ENCODE results near the gene TMEM143.

Gene TMEM143

DNA sequence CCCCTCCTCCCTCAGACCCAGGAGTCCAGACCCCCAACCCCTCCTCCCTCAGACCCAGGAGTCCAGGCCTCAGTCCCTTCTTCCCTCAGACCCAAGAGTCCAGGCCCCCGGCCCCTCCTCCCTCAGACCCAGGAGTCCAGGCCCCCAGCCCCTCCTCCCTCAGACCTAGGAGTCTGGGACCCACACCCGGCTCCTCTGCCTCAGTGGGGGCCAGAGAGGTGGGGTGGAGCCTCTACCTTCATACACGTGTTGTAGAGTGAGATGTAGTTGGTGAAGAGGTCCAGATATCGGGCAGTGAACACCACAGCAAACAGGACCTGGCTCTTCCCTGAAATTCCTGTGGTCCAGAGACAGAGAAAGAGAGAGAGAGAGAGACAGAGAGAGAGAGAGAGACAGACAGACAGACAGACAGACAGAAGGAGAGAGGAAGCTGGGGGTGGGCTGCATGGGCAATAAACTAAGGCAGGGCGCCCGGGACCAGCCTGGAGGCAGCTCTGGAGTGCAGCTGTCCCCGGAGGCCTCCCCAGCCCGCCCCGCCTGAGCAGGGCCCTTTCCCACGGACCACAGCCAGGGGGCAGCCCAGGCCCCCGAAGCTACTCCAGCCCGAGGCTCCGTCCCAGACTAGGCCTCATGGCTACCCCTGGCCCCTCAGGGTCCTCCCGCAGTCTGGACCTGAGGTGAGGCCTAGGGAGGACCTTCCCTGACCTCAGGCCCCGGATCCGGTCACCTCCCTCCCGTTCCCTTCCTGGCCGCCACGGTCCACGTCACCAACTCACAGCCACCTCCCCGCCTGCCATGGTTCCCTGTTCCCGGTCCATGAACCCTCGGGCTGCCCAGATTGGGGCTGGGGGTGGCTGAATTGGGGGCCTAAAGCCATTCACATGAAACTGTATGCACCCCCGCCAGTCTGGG, 26.7 kb upstream of the TMEM143 start:
- peak overlapping the region; percentile 84 for H3K27ac ChIP-seq
- peak; percentile 46 for DNase-seq (ENCODE audit: low spot score)
- ChIA-PET CTCF (interaction anchor here (0.6 to 2.1 kb wide), 11 partner anchors 25 to 225 kb away, joined by 3 to 13 read pairs (median 3); partner anchors contain the start of genes FAM83E, SYNGR4 and TMEM143), POLR2A (ENCODE audit: low non-redundant PET) (interaction anchor here (0.6 kb wide), 1 partner anchor 27 kb away, joined by 3 read pairs; the partner anchor contains the start of gene TMEM143)
- TF ChIP-seq CTCF (conservative IDR thresholded peaks at IDR 0.05; ENCODE audit: low read depth): peak; percentile 53

DNA sequence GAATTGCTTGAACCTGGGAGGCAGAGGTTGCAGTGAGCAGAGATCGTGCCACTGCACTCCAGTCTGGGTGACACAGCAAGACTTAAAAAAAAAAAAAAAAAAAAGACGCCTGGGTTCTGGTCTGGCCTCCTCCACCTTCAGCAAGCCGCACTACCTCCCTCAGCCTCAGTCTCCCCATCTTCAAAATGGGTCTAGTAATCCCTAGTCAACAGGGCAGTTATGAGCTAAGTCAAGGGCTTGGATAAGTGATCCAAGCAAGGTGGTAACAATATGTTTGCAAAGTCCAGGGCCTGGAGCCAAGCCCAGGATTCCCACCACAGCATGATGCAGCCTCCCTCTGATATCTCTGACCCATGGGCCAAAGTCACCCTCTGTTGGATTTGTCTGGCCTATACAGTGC, 23.2 kb upstream of the TMEM143 start:
- TF ChIP-seq CTCF (conservative IDR thresholded peaks at IDR 0.05; ENCODE audit: low read depth): no peak
- CTCF ChIA-PET: no interaction called here
- no peak for DNase-seq (ENCODE audit: low spot score)
- POLR2A ChIA-PET (ENCODE audit: low non-redundant PET): no interaction called here
- no peak overlapping the region for H3K27ac ChIP-seq

DNA sequence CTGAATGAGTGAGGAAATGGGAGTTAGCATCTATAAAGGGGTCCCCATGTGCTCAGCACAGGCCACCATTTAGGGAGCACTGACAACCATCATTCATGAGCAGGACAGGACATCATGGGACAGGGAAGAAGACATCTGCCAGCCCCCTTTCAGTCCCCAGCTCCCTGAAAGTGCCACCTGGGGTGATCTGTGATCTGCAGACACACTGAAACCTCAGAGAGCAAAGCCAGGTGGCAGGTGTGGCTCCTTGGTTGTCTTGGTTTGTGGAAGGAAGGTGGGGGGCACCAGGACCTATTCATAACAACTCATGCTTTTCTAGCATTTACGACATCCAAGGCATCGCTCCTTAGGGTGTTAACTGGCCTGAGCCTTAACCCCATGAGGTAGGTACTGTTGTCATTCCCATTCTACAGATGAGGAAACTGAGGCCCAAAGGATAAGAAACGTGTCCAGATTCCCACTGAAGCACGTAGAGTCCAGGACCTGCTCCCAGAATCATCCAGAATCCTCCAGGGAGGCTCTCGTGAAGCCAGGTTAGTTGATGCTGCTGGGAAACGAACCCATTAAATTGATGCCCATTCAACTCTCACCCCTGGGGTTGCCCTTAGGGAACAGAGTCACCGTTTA, 21.8 kb upstream of the TMEM143 start:
- H3K27ac ChIP-seq: no peak overlapping the region
- TF ChIP-seq CTCF (conservative IDR thresholded peaks at IDR 0.05; ENCODE audit: low read depth): no peak
- no peak for DNase-seq (ENCODE audit: low spot score)
- ChIA-PET CTCF (no interaction called here), POLR2A (ENCODE audit: low non-redundant PET) (no interaction called here)

DNA sequence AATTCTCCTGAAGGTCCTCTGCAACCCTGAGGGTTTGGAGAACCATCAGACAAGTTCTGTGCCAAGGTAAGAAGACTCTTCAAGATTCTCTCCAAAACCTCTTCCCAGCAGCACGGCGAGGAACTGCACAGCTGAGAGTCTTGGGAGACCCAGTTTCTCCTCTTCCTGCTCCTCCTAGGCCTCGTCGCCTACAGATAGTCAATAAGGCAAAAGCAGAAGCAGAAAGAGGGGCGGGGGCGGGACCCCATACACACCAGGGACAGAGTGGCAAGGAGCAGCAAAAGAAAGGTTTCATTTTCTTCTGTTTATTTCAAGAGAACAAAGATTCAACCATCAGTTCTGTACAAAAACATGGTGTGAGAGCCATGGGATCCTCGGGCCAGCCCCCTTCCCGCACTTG, 18.5 kb upstream of the TMEM143 start:
- no peak for TF ChIP-seq CTCF (conservative IDR thresholded peaks at IDR 0.05; ENCODE audit: low read depth)
- H3K27ac ChIP-seq: peak overlapping the region; percentile 42
- ChIA-PET CTCF (no interaction called here), POLR2A (ENCODE audit: low non-redundant PET) (no interaction called here)
- no peak for DNase-seq (ENCODE audit: low spot score)

DNA sequence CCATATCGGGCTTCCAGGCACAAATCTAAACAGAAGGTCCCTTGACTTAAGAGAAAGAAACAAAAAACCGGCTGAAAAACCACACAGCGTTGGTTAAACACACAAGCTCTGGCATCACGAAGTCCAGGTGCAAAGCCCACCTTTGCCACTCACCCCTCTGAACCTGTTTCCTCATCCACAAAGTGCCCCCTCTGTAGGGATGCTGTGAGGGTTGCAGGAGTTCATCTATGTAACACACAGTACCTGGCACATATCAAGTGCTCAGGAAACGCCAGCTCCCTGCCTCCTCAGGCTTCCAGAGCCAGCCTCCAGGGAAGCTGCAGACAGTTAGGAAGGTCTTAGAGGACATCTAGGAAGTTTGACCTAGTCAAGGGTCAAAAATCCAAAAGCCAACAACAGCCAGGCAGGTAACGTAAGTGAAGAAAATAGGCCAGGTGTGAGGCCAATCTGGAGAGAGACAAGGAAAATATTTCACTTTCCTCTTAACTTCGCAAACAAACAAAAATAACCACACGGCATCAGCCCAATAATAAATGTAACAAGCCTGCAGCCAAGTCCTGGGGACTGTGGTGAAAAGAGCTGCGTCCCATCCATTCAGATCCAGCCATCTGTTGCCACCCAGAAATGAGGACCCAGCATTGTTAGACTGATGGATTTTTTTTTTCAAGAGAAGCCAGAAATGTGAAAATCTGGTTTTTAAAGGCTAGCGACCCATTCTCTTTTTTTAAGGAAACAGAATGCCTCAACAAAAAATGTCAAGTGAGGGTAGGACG, 17.6 kb upstream of the TMEM143 start:
- no peak for TF ChIP-seq CTCF (conservative IDR thresholded peaks at IDR 0.05; ENCODE audit: low read depth)
- ChIA-PET POLR2A (ENCODE audit: low non-redundant PET) (no interaction called here), CTCF (interaction anchor here (0.6 kb wide), 2 partner anchors 56 to 200 kb away, joined by 3 read pairs; no protein-coding TSS in a partner anchor)
- DNase-seq (ENCODE audit: low spot score): no peak
- peak overlapping the region; percentile 18; the same call in 1 of the 2 replicates for H3K27ac ChIP-seq

- CTCF ChIA-PET: no interaction called here
- POLR2A ChIA-PET (ENCODE audit: low non-redundant PET): no interaction called here
- H3K27ac ChIP-seq: peak overlapping the region; percentile 57
- no peak for DNase-seq (ENCODE audit: low spot score)
- no peak for TF ChIP-seq CTCF (conservative IDR thresholded peaks at IDR 0.05; ENCODE audit: low read depth)
Measured at GRCh38 chr19:48379058-48379457, 15.3 kb upstream of the TMEM143 start.

Data from RWPE1 (cell line).